OCI-LY1 (cell line): ENCODE measurements around the gene ZNF574.

Source experiments
- H2AFZ ChIP-seq: fragments of 200-600 bp; sonication (generic), shearing (Covaris generic); 2 replicates; pipeline ENCODE4 v1.6.0; 2014; ENCODE audit warnings: antibody characterized with exemption, mild to moderate bottlenecking, low read length
- H3F3A ChIP-seq: fragments of 200-600 bp; sonication (generic), shearing (Covaris generic); 2 replicates; pipeline ENCODE4 v1.6.0; 2014; ENCODE audit warnings: mild to moderate bottlenecking, antibody characterized with exemption, low read length, moderate library complexity; ENCODE audit not compliant: insufficient read depth
- H3K27ac ChIP-seq: fragments of 200-600 bp; sonication (generic); 2 replicates; pipeline ENCODE4 v1.5.1; 2014; ENCODE audit warnings: low read length, mixed run types, mild to moderate bottlenecking, low read depth; ENCODE audit not compliant: poor library complexity, severe bottlenecking
- H3K27me3 ChIP-seq: fragments of 200-600 bp; sonication (generic); 2 replicates; pipeline ENCODE4 v1.6.0; 2014; ENCODE audit warnings: antibody characterized with exemption, mild to moderate bottlenecking, low read length, moderate library complexity; ENCODE audit not compliant: insufficient read depth
- H3K36me3 ChIP-seq: fragments of 200-600 bp; sonication (generic); 2 replicates; pipeline ENCODE4 v1.6.1; 2014; ENCODE audit warnings: mild to moderate bottlenecking, antibody characterized with exemption, low read length, moderate library complexity, mixed read lengths; ENCODE audit not compliant: insufficient read depth
- H3K4me1 ChIP-seq: fragments of 200-600 bp; sonication (generic); 2 replicates; pipeline ENCODE4 v1.5.1; 2014; ENCODE audit warnings: mild to moderate bottlenecking, low read length, moderate library complexity; ENCODE audit not compliant: insufficient read depth, severe bottlenecking
- H3K4me2 ChIP-seq: fragments of 200-600 bp; sonication (generic), shearing (Covaris generic); 2 replicates; pipeline ENCODE4 v1.6.1; 2014; ENCODE audit warnings: low read length
- H3K4me3 ChIP-seq: fragments of 200-600 bp; sonication (generic); 2 replicates; pipeline ENCODE4 v1.5.1; 2014; ENCODE audit warnings: low read length, low read depth, mild to moderate bottlenecking, mixed read lengths; ENCODE audit not compliant: poor library complexity, severe bottlenecking
- H3K79me2 ChIP-seq: fragments of 200-600 bp; shearing (Covaris generic); 2 replicates; pipeline ENCODE4 v1.6.1; 2016; ENCODE audit warnings: mixed run types, low read length, mixed read lengths; ENCODE audit not compliant: insufficient read depth
- H3K9ac ChIP-seq: fragments of 200-600 bp; sonication (generic), shearing (Covaris generic); 2 replicates; pipeline ENCODE4 v1.6.1; 2014; ENCODE audit warnings: mild to moderate bottlenecking, low read length, mixed read lengths
- H3K9me2 ChIP-seq: fragments of 200-600 bp; sonication (generic), shearing (Covaris generic); 2 replicates; pipeline ENCODE4 v1.6.1; 2014; ENCODE audit warnings: low read depth, mild to moderate bottlenecking, low read length, mixed read lengths
- H3K9me3 ChIP-seq: fragments of 200-600 bp; shearing (Covaris generic); 2 replicates; pipeline ENCODE4 v1.6.1; 2014; ENCODE audit warnings: low read length, mixed read lengths
- H4K20me1 ChIP-seq: fragments of 200-600 bp; sonication (generic), shearing (Covaris generic); 2 replicates; pipeline ENCODE4 v1.6.0; 2016; ENCODE audit warnings: mild to moderate bottlenecking, low read length; ENCODE audit not compliant: insufficient read depth
- EZH2 ChIP-seq: fragments of 200-600 bp; sonication (generic), shearing (Covaris generic); IDR thresholded peaks from 2 replicates; pipeline ENCODE4 v1.8.0; 2017; ENCODE audit warnings: borderline replicate concordance, mixed run types, mild to moderate bottlenecking, antibody characterized with exemption, low read length, moderate library complexity, mixed read lengths
- TF ChIP-seq, protein P1 (sequence below): fragments of 200-600 bp; sonication (generic), shearing (Covaris generic); IDR thresholded peaks from 2 replicates; pipeline ENCODE4 v1.5.1; 2017; ENCODE audit warnings: mild to moderate bottlenecking, antibody characterized with exemption, low read length, moderate library complexity, mixed read lengths

Gene ZNF574

DNA sequence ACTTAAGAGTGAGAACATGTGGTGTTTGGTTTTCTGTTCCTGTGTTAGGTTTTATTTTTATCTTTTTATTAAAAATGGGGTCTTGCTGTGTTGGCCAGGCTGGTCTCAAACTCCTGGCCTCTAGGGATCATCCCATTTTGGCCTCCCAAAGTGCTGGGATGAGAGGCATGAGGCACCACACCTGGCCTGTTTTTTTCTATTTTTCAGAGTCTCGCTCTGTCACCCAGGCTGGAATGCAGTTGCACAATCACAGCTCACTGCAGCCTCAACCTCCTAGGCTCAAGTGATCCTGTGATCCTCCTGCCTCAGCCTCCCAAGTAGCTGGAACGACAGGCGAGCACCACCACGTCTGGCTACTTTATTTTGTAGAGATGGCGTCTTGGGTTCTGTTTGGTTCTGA, 7.6 kb downstream of the ZNF574 start:
- no peak overlapping the region for H3K27ac ChIP-seq
- H3K4me3 ChIP-seq, result no peak overlapping the region
- H3K4me1 ChIP-seq, result peaks cover 22% of the 10 kb centered on the region
- no peak overlapping the region for H3K9ac ChIP-seq
- H3K27me3 ChIP-seq, result no peaks in the 10 kb centered on the region
- no peaks in the 10 kb centered on the region for H4K20me1 ChIP-seq
- H3K79me2 ChIP-seq, result no peaks in the 10 kb centered on the region
- H3F3A ChIP-seq, result no peaks in the 10 kb centered on the region
- no peak overlapping the region for H2AFZ ChIP-seq
- H3K36me3 ChIP-seq, result peaks cover 38% of the 10 kb centered on the region
- no peak overlapping the region for H3K4me2 ChIP-seq
- H3K9me3 ChIP-seq, result no peaks in the 10 kb centered on the region
- H3K9me2 ChIP-seq, result no peaks in the 10 kb centered on the region
- TF ChIP-seq, protein P1, sequence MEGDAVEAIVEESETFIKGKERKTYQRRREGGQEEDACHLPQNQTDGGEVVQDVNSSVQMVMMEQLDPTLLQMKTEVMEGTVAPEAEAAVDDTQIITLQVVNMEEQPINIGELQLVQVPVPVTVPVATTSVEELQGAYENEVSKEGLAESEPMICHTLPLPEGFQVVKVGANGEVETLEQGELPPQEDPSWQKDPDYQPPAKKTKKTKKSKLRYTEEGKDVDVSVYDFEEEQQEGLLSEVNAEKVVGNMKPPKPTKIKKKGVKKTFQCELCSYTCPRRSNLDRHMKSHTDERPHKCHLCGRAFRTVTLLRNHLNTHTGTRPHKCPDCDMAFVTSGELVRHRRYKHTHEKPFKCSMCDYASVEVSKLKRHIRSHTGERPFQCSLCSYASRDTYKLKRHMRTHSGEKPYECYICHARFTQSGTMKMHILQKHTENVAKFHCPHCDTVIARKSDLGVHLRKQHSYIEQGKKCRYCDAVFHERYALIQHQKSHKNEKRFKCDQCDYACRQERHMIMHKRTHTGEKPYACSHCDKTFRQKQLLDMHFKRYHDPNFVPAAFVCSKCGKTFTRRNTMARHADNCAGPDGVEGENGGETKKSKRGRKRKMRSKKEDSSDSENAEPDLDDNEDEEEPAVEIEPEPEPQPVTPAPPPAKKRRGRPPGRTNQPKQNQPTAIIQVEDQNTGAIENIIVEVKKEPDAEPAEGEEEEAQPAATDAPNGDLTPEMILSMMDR, result no peak

DNA sequence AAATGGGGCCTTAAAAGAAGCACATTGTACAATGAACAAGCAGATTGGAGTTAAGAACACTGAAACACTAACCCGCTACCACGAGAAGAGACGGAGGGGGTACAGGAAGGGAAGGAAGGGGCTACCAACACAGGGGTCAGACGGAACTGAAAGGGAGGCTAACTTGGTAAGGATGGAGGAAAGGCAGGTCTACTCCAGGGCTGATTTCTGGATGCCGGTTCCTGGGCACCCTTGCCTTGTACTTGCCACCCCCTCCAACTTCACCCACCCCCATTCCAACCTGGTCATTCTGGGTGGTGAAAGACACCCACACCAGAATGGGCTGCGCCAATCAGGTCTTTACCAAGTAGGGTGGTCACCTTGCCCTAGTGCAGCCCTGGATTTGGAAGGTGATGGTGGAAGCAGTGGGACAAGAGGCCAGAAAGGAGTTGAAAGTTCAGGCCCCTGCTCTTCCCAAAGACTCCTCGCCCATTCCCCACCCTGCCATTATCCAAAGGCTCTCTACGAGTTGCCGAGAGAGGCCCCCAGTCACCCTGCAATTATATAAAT, 10.3 kb downstream of the ZNF574 start:
- no peaks in the 10 kb centered on the region for H4K20me1 ChIP-seq
- H3K27ac ChIP-seq, result peak overlapping the region; percentile 20
- no peak overlapping the region for H3K9ac ChIP-seq
- no peaks in the 10 kb centered on the region for H3K9me3 ChIP-seq
- H2AFZ ChIP-seq, result no peak overlapping the region
- H3K4me3 ChIP-seq, result no peak overlapping the region
- H3K36me3 ChIP-seq, result peaks cover 11% of the 10 kb centered on the region
- TF ChIP-seq, protein P1, result no peak
- no peak for TF ChIP-seq EZH2
- H3K79me2 ChIP-seq, result no peaks in the 10 kb centered on the region
- H3K9me2 ChIP-seq, result no peaks in the 10 kb centered on the region
- no peak overlapping the region for H3K4me2 ChIP-seq
- H3K27me3 ChIP-seq, result no peaks in the 10 kb centered on the region
- H3K4me1 ChIP-seq, result peaks cover 31% of the 10 kb centered on the region
- H3F3A ChIP-seq, result no peaks in the 10 kb centered on the region

DNA sequence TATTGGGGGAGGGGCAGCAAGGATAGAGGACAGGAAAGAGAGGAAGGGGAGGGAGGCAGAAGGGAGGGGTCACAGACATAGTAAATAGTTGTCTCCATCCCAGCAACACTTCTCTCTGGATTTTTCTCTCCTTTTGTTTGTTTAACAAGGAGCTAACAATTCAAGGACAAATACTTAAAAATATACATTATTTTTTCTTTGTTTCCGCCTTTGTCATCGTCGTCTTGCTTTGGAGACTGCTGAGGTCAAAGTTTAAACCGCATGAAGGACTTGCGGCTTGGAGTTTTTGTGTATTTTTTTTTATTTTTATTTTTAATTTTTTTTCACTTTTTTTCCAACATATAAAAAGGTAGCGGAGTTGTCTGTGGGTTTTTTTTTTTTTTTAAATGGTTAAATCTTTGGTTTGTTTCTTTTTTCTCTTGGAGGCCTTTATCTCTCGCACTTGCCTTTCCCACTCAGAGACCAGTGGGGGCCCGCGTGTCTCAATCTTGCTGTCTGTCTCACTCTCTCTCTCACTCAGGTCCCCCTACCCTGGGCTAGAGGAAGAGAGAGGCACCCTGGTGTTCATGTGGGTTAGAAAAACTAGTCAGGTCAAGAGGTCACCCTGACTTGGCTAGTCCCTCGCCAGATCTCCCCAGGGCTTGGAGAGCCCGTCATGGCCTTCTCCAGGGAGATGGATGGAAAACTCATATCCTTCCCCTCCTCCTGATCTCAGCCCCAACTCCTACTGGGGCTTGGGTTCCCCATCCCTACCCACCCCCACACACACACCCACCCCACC, 11.0 kb downstream of the ZNF574 start:
- TF ChIP-seq, protein P1, result no peak
- TF ChIP-seq EZH2, result no peak
- Histone ChIP-seq H3F3A (no peaks in the 10 kb centered on the region), H3K9me2 (no peaks in the 10 kb centered on the region), H3K36me3 (peaks cover 4% of the 10 kb centered on the region; the same call in 1 of the 2 replicates), H3K27me3 (no peaks in the 10 kb centered on the region), H3K4me3 (no peak overlapping the region), H3K4me1 (peaks cover 31% of the 10 kb centered on the region), H3K27ac (no peak overlapping the region), H4K20me1 (no peaks in the 10 kb centered on the region), H3K9me3 (no peaks in the 10 kb centered on the region), H3K9ac (no peak overlapping the region), H3K4me2 (no peak overlapping the region), H2AFZ (no peak overlapping the region), H3K79me2 (no peaks in the 10 kb centered on the region)
